HG02678 (cell line): ENCODE measurements around the gene NID2.

ENCODE experiments used
- ATAC-seq: cut with Tn5 transposase; IDR thresholded peaks from one replicate; pipeline ENCODE4 v1.9.1; 2021; ENCODE audit warnings: mild to moderate bottlenecking, moderate library complexity; ENCODE audit not compliant: unreplicated experiment

Gene NID2

GRCh38 chr14:52080808-52081755, 12.2 kb upstream of the NID2 start:
- ATAC-seq: no peak

- ATAC-seq: no peak
These were observed 11.4 kb upstream of the NID2 start for GRCh38 chr14:52080158-52080800.

GRCh38 chr14:52079239-52079959, 10.5 kb upstream of the NID2 start:
- ATAC-seq: no peak

- no peak for ATAC-seq
These were observed 9.9 kb upstream of the NID2 start for GRCh38 chr14:52078721-52079120.

- ATAC-seq: no peak
These were observed 9.3 kb upstream of the NID2 start for GRCh38 chr14:52078095-52078531.

GRCh38 chr14:52077256-52077979, 8.6 kb upstream of the NID2 start:
- ATAC-seq: no peak

- no peak for ATAC-seq
These were observed 7.5 kb upstream of the NID2 start for GRCh38 chr14:52076334-52076733.

- ATAC-seq: no peak
These were observed 6.5 kb upstream of the NID2 start for GRCh38 chr14:52075371-52075770.

- ATAC-seq: no peak
These were observed 4.4 kb upstream of the NID2 start for GRCh38 chr14:52073251-52073650.

- ATAC-seq: no peak
These were observed 3.5 kb upstream of the NID2 start for GRCh38 chr14:52072266-52072780.

- ATAC-seq: no peak
These were observed 2.8 kb upstream of the NID2 start for GRCh38 chr14:52071675-52072074.

- ATAC-seq: no peak
These were observed 1.2 kb upstream of the NID2 start for GRCh38 chr14:52070051-52070431.

GRCh38 chr14:52069307-52070050, 620 bp upstream of the NID2 start:
- no peak for ATAC-seq

- ATAC-seq: no peak
These were observed 815 bp downstream of the NID2 start for GRCh38 chr14:52067873-52068614.

- no peak for ATAC-seq
These were observed 4.7 kb downstream of the NID2 start for GRCh38 chr14:52064174-52064573.

- ATAC-seq: no peak
These were observed 5.8 kb downstream of the NID2 start for GRCh38 chr14:52063052-52063462.

GRCh38 chr14:52061890-52062289, 7.0 kb downstream of the NID2 start:
- ATAC-seq: no peak

- no peak for ATAC-seq
These were observed 7.5 kb downstream of the NID2 start for GRCh38 chr14:52061390-52061789.

- no peak for ATAC-seq
These were observed 8.8 kb downstream of the NID2 start for GRCh38 chr14:52060080-52060479.
